Adrenal gland (tissue), 5 donors: ENCODE data around the gene ZNF473.
"Not testable (repeated sequence)": the region's sequence is repeated elsewhere in the genome, so short reads cannot be mapped to it uniquely, and the experiment has no call there.

Experiments
- POLR2A ChIP-seq, 2 donors: fragments of 450-650 bp; IDR thresholded peaks; one replicate each; pipeline ENCODE4 v1.6.1; 2017; ENCODE audit warnings: antibody characterized with exemption in 2 of 2, mild to moderate bottlenecking in 2 of 2, moderate library complexity in 1 of 2
- TF ChIP-seq, protein P1 (sequence below), 6 experiments: fragments of 450-650 bp in 4 of 6; fragments of 200-600 bp in 2 of 6; sonication (generic) in 1 of 6; IDR thresholded peaks; 1 replicate in 5 of 6; 2 replicates in 1 of 6; pipeline versions ENCODE4 v1.5.1 to v1.8.0; 2016 to 2021; ENCODE audit warnings: antibody characterized with exemption in 6 of 6, mild to moderate bottlenecking in 2 of 6, moderate library complexity in 1 of 6
- donor health status: DM: no; HTN: no; CAD: no.

DNA sequence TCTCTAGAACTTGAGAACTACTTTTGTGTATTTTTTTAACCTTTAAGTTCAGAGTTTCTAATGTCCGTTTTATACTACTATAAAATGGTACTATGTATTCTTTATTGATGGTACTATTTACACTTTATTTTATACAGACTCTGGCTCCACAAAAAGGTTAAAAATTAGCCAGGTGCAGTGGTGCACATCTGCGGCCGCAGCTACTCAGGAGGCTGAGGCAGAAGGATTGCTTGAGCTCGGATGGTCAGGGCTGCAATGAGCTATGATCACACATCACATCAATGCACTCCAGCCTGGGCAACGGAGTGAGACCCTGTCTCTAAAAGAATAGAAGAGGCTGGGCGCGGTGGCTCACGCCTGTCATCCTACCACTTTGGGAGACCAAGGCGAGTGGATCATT, 66.0 kb downstream of the ZNF473 start:
- TF ChIP-seq, protein P1, sequence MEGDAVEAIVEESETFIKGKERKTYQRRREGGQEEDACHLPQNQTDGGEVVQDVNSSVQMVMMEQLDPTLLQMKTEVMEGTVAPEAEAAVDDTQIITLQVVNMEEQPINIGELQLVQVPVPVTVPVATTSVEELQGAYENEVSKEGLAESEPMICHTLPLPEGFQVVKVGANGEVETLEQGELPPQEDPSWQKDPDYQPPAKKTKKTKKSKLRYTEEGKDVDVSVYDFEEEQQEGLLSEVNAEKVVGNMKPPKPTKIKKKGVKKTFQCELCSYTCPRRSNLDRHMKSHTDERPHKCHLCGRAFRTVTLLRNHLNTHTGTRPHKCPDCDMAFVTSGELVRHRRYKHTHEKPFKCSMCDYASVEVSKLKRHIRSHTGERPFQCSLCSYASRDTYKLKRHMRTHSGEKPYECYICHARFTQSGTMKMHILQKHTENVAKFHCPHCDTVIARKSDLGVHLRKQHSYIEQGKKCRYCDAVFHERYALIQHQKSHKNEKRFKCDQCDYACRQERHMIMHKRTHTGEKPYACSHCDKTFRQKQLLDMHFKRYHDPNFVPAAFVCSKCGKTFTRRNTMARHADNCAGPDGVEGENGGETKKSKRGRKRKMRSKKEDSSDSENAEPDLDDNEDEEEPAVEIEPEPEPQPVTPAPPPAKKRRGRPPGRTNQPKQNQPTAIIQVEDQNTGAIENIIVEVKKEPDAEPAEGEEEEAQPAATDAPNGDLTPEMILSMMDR (IDR thresholded peaks at IDR 0.05) = not testable (repeated sequence)
- not testable (repeated sequence) for TF ChIP-seq POLR2A (IDR thresholded peaks at IDR 0.05)
